ENCODE measurements around the gene ATP6V1G3. TPM values are rescaled to one million over a fixed set of nuclear protein-coding genes. Genes with fewer than 3 reads are reported as not detected.

The ATP6V1G3 gene
- total and polyA plus RNA-seq, 9 of the 15 experiments (the other 6 are each of a cell fraction or from before 2014, with no cell fraction given): 0.32 TPM; not detected in 8

DNA sequence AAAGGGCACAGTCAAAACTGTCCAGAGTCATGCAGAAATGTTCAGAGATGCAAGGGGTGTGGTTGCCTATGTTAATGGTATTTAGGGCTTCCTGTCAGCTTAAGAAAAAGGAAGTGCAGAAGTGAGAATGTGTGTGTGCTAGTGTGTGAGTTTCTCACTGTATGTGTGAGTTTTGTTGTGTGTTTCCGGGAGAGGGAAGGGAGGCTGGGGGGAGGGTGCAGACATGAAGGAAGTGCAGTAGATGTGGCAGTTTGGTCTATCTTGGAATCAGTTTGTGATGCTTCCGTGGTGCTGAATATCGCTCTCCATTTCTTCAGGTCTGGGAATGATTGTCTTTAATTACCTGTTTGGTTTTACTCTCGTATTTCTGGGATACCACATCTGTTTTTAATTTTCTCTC lies 16.5 kb upstream of the ATP6V1G3 start (continued):
- TF ChIP-seq SRF (CRISPR knock-in tag; IDR thresholded peaks at IDR 0.05) (no peak), RBFOX2 (IDR thresholded peaks at IDR 0.05; ENCODE audit: low read depth, low read length) (no peak), RFX1 (IDR thresholded peaks at IDR 0.05) (no peak), THRAP3 (IDR thresholded peaks at IDR 0.05; ENCODE audit: borderline replicate concordance) (no peak), ZNF384 (IDR thresholded peaks at IDR 0.05; ENCODE audit: low read depth, low read length) (no peak), PCBP1 (IDR thresholded peaks at IDR 0.05; ENCODE audit: low read depth, low read length, poor library complexity, severe bottlenecking) (no peak), HEY1 (CRISPR knock-in tag; IDR thresholded peaks at IDR 0.05; ENCODE audit: borderline replicate concordance) (no peak), EZH2 (IDR thresholded peaks at IDR 0.05; ENCODE audit: borderline replicate concordance, low read depth, low read length) (no peak), ZFP36 (IDR thresholded peaks at IDR 0.05; ENCODE audit: low read depth, low read length, partially characterized antibody) (no peak), ZNF717 (CRISPR knock-in tag; IDR thresholded peaks at IDR 0.05) (no peak), HNRNPL (IDR thresholded peaks at IDR 0.05; ENCODE audit: low read depth, low read length) (no peak), GABPB1 (CRISPR knock-in tag; IDR thresholded peaks at IDR 0.05) (no peak), RB1 (IDR thresholded peaks at IDR 0.05; ENCODE audit: low read depth) (no peak), MYNN (IDR thresholded peaks at IDR 0.05) (peak; percentile 10; the same call in 1 of the 2 replicates), MYNN (CRISPR knock-in tag; IDR thresholded peaks at IDR 0.05) (no peak), TGIF2 (CRISPR knock-in tag; IDR thresholded peaks at IDR 0.05) (no peak), CHD2 (IDR thresholded peaks at IDR 0.05; ENCODE audit: low read depth, low read length) (no peak), NFIC (IDR thresholded peaks at IDR 0.05) (no peak), MAZ (CRISPR knock-in tag; conservative IDR thresholded peaks at IDR 0.05 in 1 of 2, IDR thresholded peaks at IDR 0.05 in 1 of 2) (0 out of 4 replicates have a peak, but pooled peaks of 1 of the 2 experiments have one; percentile 26), YBX1 (IDR thresholded peaks at IDR 0.05) (no peak), RNF2 (IDR thresholded peaks at IDR 0.05) (peak; percentile 37; the same call in 1 of the 2 replicates)
- TF ChIP-seq, protein P1, sequence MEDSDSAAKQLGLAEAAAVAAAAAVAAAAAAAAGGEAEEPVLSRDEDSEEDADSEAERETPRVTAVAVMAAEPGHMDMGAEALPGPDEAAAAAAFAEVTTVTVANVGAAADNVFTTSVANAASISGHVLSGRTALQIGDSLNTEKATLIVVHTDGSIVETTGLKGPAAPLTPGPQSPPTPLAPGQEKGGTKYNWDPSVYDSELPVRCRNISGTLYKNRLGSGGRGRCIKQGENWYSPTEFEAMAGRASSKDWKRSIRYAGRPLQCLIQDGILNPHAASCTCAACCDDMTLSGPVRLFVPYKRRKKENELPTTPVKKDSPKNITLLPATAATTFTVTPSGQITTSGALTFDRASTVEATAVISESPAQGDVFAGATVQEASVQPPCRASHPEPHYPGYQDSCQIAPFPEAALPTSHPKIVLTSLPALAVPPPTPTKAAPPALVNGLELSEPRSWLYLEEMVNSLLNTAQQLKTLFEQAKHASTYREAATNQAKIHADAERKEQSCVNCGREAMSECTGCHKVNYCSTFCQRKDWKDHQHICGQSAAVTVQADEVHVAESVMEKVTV (CRISPR knock-in tag; IDR thresholded peaks at IDR 0.05): no peak
- TF ChIP-seq, protein P2, sequence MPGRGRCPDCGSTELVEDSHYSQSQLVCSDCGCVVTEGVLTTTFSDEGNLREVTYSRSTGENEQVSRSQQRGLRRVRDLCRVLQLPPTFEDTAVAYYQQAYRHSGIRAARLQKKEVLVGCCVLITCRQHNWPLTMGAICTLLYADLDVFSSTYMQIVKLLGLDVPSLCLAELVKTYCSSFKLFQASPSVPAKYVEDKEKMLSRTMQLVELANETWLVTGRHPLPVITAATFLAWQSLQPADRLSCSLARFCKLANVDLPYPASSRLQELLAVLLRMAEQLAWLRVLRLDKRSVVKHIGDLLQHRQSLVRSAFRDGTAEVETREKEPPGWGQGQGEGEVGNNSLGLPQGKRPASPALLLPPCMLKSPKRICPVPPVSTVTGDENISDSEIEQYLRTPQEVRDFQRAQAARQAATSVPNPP (IDR thresholded peaks at IDR 0.05; ENCODE audit: borderline replicate concordance, insufficient read depth, insufficient read length): no peak
- TF ChIP-seq, protein P3, sequence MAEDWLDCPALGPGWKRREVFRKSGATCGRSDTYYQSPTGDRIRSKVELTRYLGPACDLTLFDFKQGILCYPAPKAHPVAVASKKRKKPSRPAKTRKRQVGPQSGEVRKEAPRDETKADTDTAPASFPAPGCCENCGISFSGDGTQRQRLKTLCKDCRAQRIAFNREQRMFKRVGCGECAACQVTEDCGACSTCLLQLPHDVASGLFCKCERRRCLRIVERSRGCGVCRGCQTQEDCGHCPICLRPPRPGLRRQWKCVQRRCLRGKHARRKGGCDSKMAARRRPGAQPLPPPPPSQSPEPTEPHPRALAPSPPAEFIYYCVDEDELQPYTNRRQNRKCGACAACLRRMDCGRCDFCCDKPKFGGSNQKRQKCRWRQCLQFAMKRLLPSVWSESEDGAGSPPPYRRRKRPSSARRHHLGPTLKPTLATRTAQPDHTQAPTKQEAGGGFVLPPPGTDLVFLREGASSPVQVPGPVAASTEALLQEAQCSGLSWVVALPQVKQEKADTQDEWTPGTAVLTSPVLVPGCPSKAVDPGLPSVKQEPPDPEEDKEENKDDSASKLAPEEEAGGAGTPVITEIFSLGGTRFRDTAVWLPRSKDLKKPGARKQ (CRISPR knock-in tag; IDR thresholded peaks at IDR 0.05): no peak
- TF ChIP-seq, protein P4, sequence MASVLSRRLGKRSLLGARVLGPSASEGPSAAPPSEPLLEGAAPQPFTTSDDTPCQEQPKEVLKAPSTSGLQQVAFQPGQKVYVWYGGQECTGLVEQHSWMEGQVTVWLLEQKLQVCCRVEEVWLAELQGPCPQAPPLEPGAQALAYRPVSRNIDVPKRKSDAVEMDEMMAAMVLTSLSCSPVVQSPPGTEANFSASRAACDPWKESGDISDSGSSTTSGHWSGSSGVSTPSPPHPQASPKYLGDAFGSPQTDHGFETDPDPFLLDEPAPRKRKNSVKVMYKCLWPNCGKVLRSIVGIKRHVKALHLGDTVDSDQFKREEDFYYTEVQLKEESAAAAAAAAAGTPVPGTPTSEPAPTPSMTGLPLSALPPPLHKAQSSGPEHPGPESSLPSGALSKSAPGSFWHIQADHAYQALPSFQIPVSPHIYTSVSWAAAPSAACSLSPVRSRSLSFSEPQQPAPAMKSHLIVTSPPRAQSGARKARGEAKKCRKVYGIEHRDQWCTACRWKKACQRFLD (CRISPR knock-in tag; IDR thresholded peaks at IDR 0.05): no peak
- TF ChIP-seq, protein P5, sequence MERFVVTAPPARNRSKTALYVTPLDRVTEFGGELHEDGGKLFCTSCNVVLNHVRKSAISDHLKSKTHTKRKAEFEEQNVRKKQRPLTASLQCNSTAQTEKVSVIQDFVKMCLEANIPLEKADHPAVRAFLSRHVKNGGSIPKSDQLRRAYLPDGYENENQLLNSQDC (CRISPR knock-in tag; IDR thresholded peaks at IDR 0.05): no peak

All from K562 (cell line).